GM12878 (cell line): ENCODE results near the gene MTA3. TPM values are rescaled to one million over a fixed set of nuclear protein-coding genes. Genes with fewer than 3 reads are reported as not detected.

Experiments
- ATAC-seq: fragments of 200-7000 bp; cut with Tn5 transposase; 3 replicates; pipeline ENCODE4 v1.9.1; 2020; ENCODE audit warnings: mild to moderate bottlenecking, moderate library complexity
- BruUV-seq: library from RNA; stranded (reverse); fragments of 400-500 nt; replicated peaks from 2 replicates; lab custom pipeline; 2021; lab: Mats Ljungman, UMichigan
- CTCF ChIA-PET: fragments of 300-600 bp; sonication (Branson Sonifier 250); formaldehyde crosslinking; extraction: SDS; loops from one replicate; lab custom pipeline; 2021; ENCODE audit warnings: inconsistent platforms; lab: Yijun Ruan, JAX
- POLR2A ChIA-PET: fragments of 350-600 bp; formaldehyde crosslinking; extraction: SDS; loops from one replicate; lab custom pipeline; 2021; ENCODE audit warnings: inconsistent platforms; lab: Charles Lee
- RAD21 ChIA-PET: fragments of 300-600 bp; sonication (Branson Sonifier 250); formaldehyde crosslinking; loops from one replicate; lab custom pipeline; 2023; ENCODE audit warnings: antibody characterized with exemption; ENCODE audit not compliant: unreplicated experiment; lab: Charles Lee
- SMC1A ChIA-PET: fragments of 300-600 bp; sonication (Branson Sonifier 250); formaldehyde crosslinking; loops from one replicate; lab custom pipeline; 2023; ENCODE audit not compliant: unreplicated experiment, uncharacterized antibody; lab: Charles Lee
- DNase-seq: peaks from one replicate; pipeline ENCODE4 v3.0.0-alpha.2; 2011; ENCODE audit warnings: low read depth, low spot score
- FAIRE-seq: peaks from 3 replicates; lab custom pipeline; 2011; peaks lifted over from hg19 to GRCh38; lab: Jason Lieb, UNC
- H2AFZ ChIP-seq: 2 replicates; pipeline ENCODE4 v1.6.0; 2011; ENCODE audit warnings: low read depth, low read length, control low read depth; ENCODE audit not compliant: control insufficient read depth
- H3K27ac ChIP-seq: 2 replicates; pipeline ENCODE4 v1.5.1; 2011; ENCODE audit warnings: control low read depth; ENCODE audit not compliant: control insufficient read depth, insufficient read depth
- H3K27me3 ChIP-seq, 2 experiments: replicated peaks in 1 of 2; 2 replicates each; pipeline versions ENCODE4 v1.6.0 to v1.6.1; 2011; ENCODE audit warnings: low read length in 1 of 2; ENCODE audit not compliant: control insufficient read depth in 2 of 2, insufficient read depth in 2 of 2
- H3K36me3 ChIP-seq, 2 experiments: 2 replicates each; pipeline ENCODE4 v1.5.1; 2011; ENCODE audit warnings: low read length in 1 of 2; ENCODE audit not compliant: control insufficient read depth in 2 of 2, insufficient read depth in 2 of 2
- H3K4me1 ChIP-seq: 2 replicates; pipeline ENCODE4 v1.6.1; 2011; ENCODE audit warnings: mild to moderate bottlenecking, low read length, moderate library complexity, mixed read lengths; ENCODE audit not compliant: control insufficient read depth, insufficient read depth
- H3K4me2 ChIP-seq: 2 replicates; pipeline ENCODE4 v1.6.0; 2011; ENCODE audit warnings: control low read depth; ENCODE audit not compliant: control insufficient read depth, insufficient read depth
- H3K4me3 ChIP-seq: fragments of 200-600 bp; sonication (generic); 2 replicates; pipeline ENCODE4 v1.5.1; 2016
- H3K79me2 ChIP-seq: 2 replicates; pipeline ENCODE4 v1.6.0; 2011; ENCODE audit warnings: low read length; ENCODE audit not compliant: control insufficient read depth, insufficient read depth
- H3K9ac ChIP-seq: 2 replicates; pipeline ENCODE4 v1.8.0; 2011; ENCODE audit warnings: low read length, control low read depth, mixed read lengths; ENCODE audit not compliant: control insufficient read depth, insufficient read depth
- H3K9me3 ChIP-seq: replicated peaks from 3 replicates; pipeline ENCODE4 v1.5.1; 2011; ENCODE audit warnings: mild to moderate bottlenecking, low read length; ENCODE audit not compliant: control insufficient read depth, insufficient read depth
- H4K20me1 ChIP-seq: 2 replicates; pipeline ENCODE4 v1.6.0; 2011; ENCODE audit not compliant: control insufficient read depth, insufficient read depth
- BHLHE40 ChIP-seq, 2 experiments: fragments of 450-650 bp in 1 of 2; IDR thresholded peaks; 2 replicates each; pipeline ENCODE4 v1.6.1; 2011 to 2017; ENCODE audit warnings: low read depth in 2 of 2, borderline replicate concordance in 1 of 2, improper control_type of control experiment in 1 of 2, low read length in 1 of 2, mild to moderate bottlenecking in 1 of 2
- CTCF ChIP-seq, 3 experiments: IDR thresholded peaks in 2 of 3; conservative IDR thresholded peaks in 1 of 3; 2 replicates each; pipeline ENCODE4 v1.5.1; 2011; ENCODE audit warnings: low read depth in 3 of 3, low read length in 3 of 3, mild to moderate bottlenecking in 3 of 3, control low read depth in 2 of 3, moderate library complexity in 2 of 3, inconsistent platforms in 1 of 3, mixed read lengths in 1 of 3; ENCODE audit not compliant: control insufficient read depth in 2 of 3, insufficient read depth in 1 of 3; ENCODE audit errors: extremely low read depth in 1 of 3
- MEF2B ChIP-seq: fragments of 450-650 bp; IDR thresholded peaks from 2 replicates; pipeline ENCODE4 v1.6.1; 2018; ENCODE audit warnings: mild to moderate bottlenecking, moderate library complexity; ENCODE audit not compliant: partially characterized antibody, poor library complexity, severe bottlenecking
- MYC ChIP-seq: IDR thresholded peaks from 2 replicates; pipeline ENCODE4 v1.6.1; 2011; ENCODE audit warnings: mild to moderate bottlenecking, low read length, moderate library complexity, inconsistent platforms; ENCODE audit not compliant: insufficient read depth, insufficient replicate concordance, insufficient read length, severe bottlenecking
- NFXL1 ChIP-seq: fragments of 450-650 bp; IDR thresholded peaks from 2 replicates; pipeline ENCODE4 v1.6.1; 2017; ENCODE audit warnings: antibody characterized with exemption, mild to moderate bottlenecking, borderline replicate concordance
- RAD21 ChIP-seq: IDR thresholded peaks from 2 replicates; pipeline ENCODE4 v1.6.1; 2011; ENCODE audit warnings: mild to moderate bottlenecking, low read depth, low read length, moderate library complexity; ENCODE audit not compliant: insufficient read depth
- SMC3 ChIP-seq: IDR thresholded peaks from 2 replicates; pipeline ENCODE4 v1.6.1; 2011; ENCODE audit warnings: low read length, improper control_type of control experiment, borderline replicate concordance
- WGBS: methylation state at CpG from one replicate; pipeline ENCODE4 v1.1.6; 2016; ENCODE audit warnings: low lambda C conversion rate; ENCODE audit not compliant: insufficient replicate concordance, insufficient coverage; ENCODE audit errors: missing lambda C conversion rate; 5-methylcytosine and 5-hydroxymethylcytosine counted together
- in situ Hi-C: fragments of 300-500 bp; cut with MboI; formaldehyde crosslinking; loops from 9 replicates; pipeline ENCODE4 v1.14.3; 2018; ENCODE audit warnings: mixed read lengths
- intact Hi-C: fragments of 100-400 bp; cut with micrococcal nuclease; formaldehyde crosslinking; loops from one replicate; pipeline ENCODE4 v1.14.2; 2022; ENCODE audit not compliant: unreplicated experiment
- polyA plus RNA-seq, 11 experiments: library from polyadenylated mRNA; depleted of rRNA in 4 of 11; unstranded in 6 of 11; stranded (reverse) in 5 of 11; fragments of >200 nt; fragmentation: Nextera tagmentation in 4 of 11; fragmentation: Illumina TruSeq in 1 of 11; extraction: Ambion mirVana in 4 of 11; extraction: Trizol in 1 of 11; gene quantifications; 1 replicate in 1 of 11; 2 replicates in 10 of 11; pipeline versions ENCODE4 v1.2.1 to v1.2.3, GENCODE V29; 2011 to 2016; ENCODE audit warnings: inconsistent platforms in 2 of 11, missing spikeins in 2 of 11, low read depth in 1 of 11
- total RNA-seq, 4 experiments: library from RNA; depleted of rRNA in 3 of 4; stranded (reverse); fragments of >200 nt in 3 of 4; fragmentation: Illumina TruSeq in 1 of 4; extraction: Trizol in 1 of 4; gene quantifications; 2 replicates each; pipeline versions ENCODE4 v1.2.1 to v1.2.3, GENCODE V29; 2013 to 2021

The MTA3 gene
- total and polyA plus RNA-seq, 10 of the 15 experiments (the other 5 are each of a cell fraction or from before 2014, with no cell fraction given): 17.6 to 45.5 (median 26.5) TPM

GRCh38 chr2:42770288-42771131, 202.1 kb downstream of the MTA3 start:
- Histone ChIP-seq H3K27me3 (no peaks in the 10 kb centered on the region), H3K9me3 (no peaks in the 10 kb centered on the region), H3K4me1 (no peaks in the 10 kb centered on the region; the same call in 1 of the 2 replicates), H3K9ac (no peak overlapping the region), H4K20me1 (no peaks in the 10 kb centered on the region), H3K4me3 (no peak overlapping the region), H3K36me3 (no peaks in the 10 kb centered on the region; a peak in 1 of 4 replicates), H3K4me2 (no peak overlapping the region), H2AFZ (no peak overlapping the region), H3K27ac (no peak overlapping the region), H3K79me2 (no peaks in the 10 kb centered on the region)
- SMC1A ChIA-PET: interaction anchor here (0.7 to 1.4 kb wide), 2 partner anchors 48 to 75 kb away, joined by 3 to 4 read pairs; no protein-coding TSS in a partner anchor
- no TSS peak for BruUV-seq
- ATAC-seq (peak; percentile 94), FAIRE-seq (no peak), DNase-seq (no peak)
- CTCF ChIA-PET: interaction anchor here (1.0 to 1.9 kb wide), 3 partner anchors 13 to 24 kb away, joined by 3 to 5 read pairs (median 4); no protein-coding TSS in a partner anchor
- RAD21 ChIA-PET: interaction anchor here (0.6 to 1.0 kb wide), 2 partner anchors 19 to 93 kb away, joined by 3 to 8 read pairs; no protein-coding TSS in a partner anchor
- TF ChIP-seq SMC3: peak; percentile 48; the same call in 1 of the 2 replicates
- peak; percentile 52; the same call in 1 of the 2 replicates for TF ChIP-seq RAD21
- TF ChIP-seq BHLHE40 (IDR thresholded peaks at IDR 0.05; ENCODE audit: borderline replicate concordance in 1 of 2, low read depth in 2 of 2, low read length in 1 of 2): peak in 1 of 2 experiments; percentile 62; a peak in 1 of 4 replicates
- peak; percentile 38 to 71 (median 69) for TF ChIP-seq CTCF (IDR thresholded peaks at IDR 0.05 in 2 of 3, conservative IDR thresholded peaks at IDR 0.05 in 1 of 3; ENCODE audit: control insufficient read depth in 2 of 3, extremely low read depth in 1 of 3, insufficient read depth in 1 of 3, low read depth in 3 of 3, low read length in 3 of 3)
- peak; percentile 11 for TF ChIP-seq MEF2B
- TF ChIP-seq MYC: no peak
- no peak for TF ChIP-seq NFXL1
- POLR2A ChIA-PET: interaction anchor here (0.7 kb wide), 1 partner anchor 111 kb away, joined by 3 read pairs; no protein-coding TSS in a partner anchor
- intact Hi-C loops: no loop called here
- in situ Hi-C loops: no loop called here
- 63% methylated on average over 19 of the region's 19 CpGs for WGBS
